Measurements from ENCODE around the gene CCL25.

DNA sequence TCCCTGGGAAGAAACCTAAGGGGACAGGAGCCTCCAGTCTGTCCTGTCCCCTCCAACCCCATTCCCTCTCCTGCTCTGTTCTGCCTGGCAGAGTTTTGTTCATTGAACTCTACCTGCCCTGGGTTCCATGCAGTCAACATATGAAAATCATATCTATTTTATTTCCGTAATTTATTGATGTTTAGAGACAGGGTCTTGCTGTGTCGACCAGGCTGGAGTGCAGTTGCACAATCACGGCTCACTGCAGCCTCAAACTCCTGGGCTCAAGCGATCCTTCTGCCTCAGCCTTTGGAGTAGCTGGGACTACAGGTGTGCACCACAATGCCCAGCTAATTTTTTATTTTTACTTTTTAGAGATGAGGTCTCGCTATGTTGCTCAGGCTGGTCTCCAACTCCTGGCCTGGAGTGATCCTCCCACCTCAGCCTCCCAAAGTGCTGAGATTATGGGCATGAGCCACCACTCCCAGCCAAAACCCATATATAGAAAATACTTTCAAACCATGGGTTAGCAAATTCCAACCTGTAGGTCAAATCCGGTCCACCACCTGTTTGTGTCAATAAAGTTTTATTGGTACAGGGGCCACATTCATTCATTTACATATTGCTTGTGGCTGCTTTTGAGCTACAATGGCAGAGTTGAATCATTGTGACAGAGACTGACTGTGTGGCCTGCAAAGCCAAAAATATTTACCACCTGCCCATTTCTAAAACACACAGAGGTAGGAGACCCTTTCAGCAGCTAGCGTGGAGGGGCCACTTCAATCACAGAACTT, 57.5 kb downstream of the CCL25 start:
- TF ChIP-seq CTCF (IDR thresholded peaks at IDR 0.05; ENCODE audit: low read depth, low read length) (no peak), MAX (IDR thresholded peaks at IDR 0.05; ENCODE audit: low read depth, low read length) (no peak), POLR2A (IDR thresholded peaks at IDR 0.05; ENCODE audit: extremely low read depth, insufficient read length) (no peak)
